Fibroblast of lung (primary cell): ENCODE results near the gene CLEC4D.

Experiments used
- EZH2 ChIP-seq: IDR thresholded peaks from 2 replicates; pipeline ENCODE4 v1.5.1; 2012; ENCODE audit warnings: low read length, control low read depth, mild to moderate bottlenecking; ENCODE audit errors: missing control alignments
- TF ChIP-seq, protein P1 (sequence below), 2 donors: IDR thresholded peaks in 1 of 2; conservative IDR thresholded peaks in 1 of 2; 1 replicate in 1 of 2; 2 replicates in 1 of 2; pipeline ENCODE4 v1.5.1; 2011 to 2012; ENCODE audit warnings: low read length in 2 of 2, control low read depth in 1 of 2, inconsistent platforms in 1 of 2, low read depth in 1 of 2, mild to moderate bottlenecking in 1 of 2

DNA sequence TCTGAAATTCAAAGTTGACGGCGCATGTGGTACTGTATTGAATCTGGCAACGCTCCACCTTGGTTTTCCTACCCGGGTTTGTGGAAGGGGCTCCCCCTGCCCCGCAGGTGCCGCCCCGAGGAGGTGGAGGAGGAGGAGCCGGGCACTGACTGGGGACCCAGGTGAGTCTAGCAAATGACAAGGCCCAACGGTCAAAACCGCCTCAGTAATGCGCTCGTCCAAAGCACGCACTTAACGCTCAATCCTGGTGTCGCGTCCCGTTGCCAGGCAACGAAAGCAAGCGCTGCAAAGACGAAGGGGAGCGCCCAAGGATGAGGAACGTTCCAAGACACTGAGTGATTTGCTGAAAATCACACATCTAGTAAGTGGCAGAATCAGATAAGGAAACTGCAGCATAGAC is 51.4 kb downstream of the CLEC4D start:
- TF ChIP-seq, protein P1, sequence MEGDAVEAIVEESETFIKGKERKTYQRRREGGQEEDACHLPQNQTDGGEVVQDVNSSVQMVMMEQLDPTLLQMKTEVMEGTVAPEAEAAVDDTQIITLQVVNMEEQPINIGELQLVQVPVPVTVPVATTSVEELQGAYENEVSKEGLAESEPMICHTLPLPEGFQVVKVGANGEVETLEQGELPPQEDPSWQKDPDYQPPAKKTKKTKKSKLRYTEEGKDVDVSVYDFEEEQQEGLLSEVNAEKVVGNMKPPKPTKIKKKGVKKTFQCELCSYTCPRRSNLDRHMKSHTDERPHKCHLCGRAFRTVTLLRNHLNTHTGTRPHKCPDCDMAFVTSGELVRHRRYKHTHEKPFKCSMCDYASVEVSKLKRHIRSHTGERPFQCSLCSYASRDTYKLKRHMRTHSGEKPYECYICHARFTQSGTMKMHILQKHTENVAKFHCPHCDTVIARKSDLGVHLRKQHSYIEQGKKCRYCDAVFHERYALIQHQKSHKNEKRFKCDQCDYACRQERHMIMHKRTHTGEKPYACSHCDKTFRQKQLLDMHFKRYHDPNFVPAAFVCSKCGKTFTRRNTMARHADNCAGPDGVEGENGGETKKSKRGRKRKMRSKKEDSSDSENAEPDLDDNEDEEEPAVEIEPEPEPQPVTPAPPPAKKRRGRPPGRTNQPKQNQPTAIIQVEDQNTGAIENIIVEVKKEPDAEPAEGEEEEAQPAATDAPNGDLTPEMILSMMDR (conservative IDR thresholded peaks at IDR 0.05 in 1 of 2, IDR thresholded peaks at IDR 0.05 in 1 of 2; ENCODE audit: low read depth in 1 of 2, low read length in 2 of 2): no peak
- no peak for TF ChIP-seq EZH2
